Cortex of kidney (tissue), 1 donor: ENCODE results near the gene PELI1.
"Not testable (repeated sequence)": the region's sequence is repeated elsewhere in the genome, so short reads cannot be mapped to it uniquely, and the experiment has no call there.

Source experiments
- DNase-seq: peaks from one replicate; lab custom pipeline; 2025; lab: John Stamatoyannopoulos, UW

The PELI1 gene

GRCh38 chr2:64085936-64086335 is 58.3 kb downstream of the PELI1 start:
- no peak for DNase-seq

- DNase-seq: no peak
These were observed 63.2 kb downstream of the PELI1 start for GRCh38 chr2:64081046-64081445.

GRCh38 chr2:64080179-64080578 is 64.0 kb downstream of the PELI1 start:
- DNase-seq: no peak

- DNase-seq: not testable (repeated sequence)
These were observed 64.5 kb downstream of the PELI1 start for GRCh38 chr2:64079688-64080087.

GRCh38 chr2:64076828-64077227 is 67.4 kb downstream of the PELI1 start:
- not testable (repeated sequence) for DNase-seq

- DNase-seq: not testable (repeated sequence)
These were observed 69.6 kb downstream of the PELI1 start for GRCh38 chr2:64074616-64075015.

GRCh38 chr2:64067326-64067725 is 76.9 kb downstream of the PELI1 start:
- no peak for DNase-seq

- DNase-seq: no peak
These were observed 78.7 kb downstream of the PELI1 start for GRCh38 chr2:64065516-64065915.

- DNase-seq: no peak
These were observed 80.3 kb downstream of the PELI1 start for GRCh38 chr2:64063924-64064331.

- DNase-seq: no peak
These were observed 80.8 kb downstream of the PELI1 start for GRCh38 chr2:64063454-64063853.

- DNase-seq: no peak
These were observed 81.4 kb downstream of the PELI1 start for GRCh38 chr2:64062840-64063239.

- DNase-seq: no peak
These were observed 85.0 kb downstream of the PELI1 start for GRCh38 chr2:64059270-64059669.

- no peak for DNase-seq
These were observed 88.2 kb downstream of the PELI1 start for GRCh38 chr2:64056021-64056420.

GRCh38 chr2:64054161-64054915 is 89.9 kb downstream of the PELI1 start:
- no peak for DNase-seq

GRCh38 chr2:64052463-64053241 is 91.6 kb downstream of the PELI1 start:
- DNase-seq: no peak

GRCh38 chr2:64049633-64050220 is 94.5 kb downstream of the PELI1 start:
- no peak for DNase-seq

GRCh38 chr2:64045938-64046337 is 98.3 kb downstream of the PELI1 start:
- DNase-seq: no peak
